Mesenchymal stem cell (in vitro differentiated cells and primary cell): ENCODE results near the gene PFN3.

Experiments
- DNase-seq: peaks from one replicate; pipeline ENCODE4 v3.0.0-alpha.2; 2013
- H2AFZ ChIP-seq: one replicate; pipeline ENCODE4 v1.6.1; 2013; ENCODE audit warnings: low read depth, mild to moderate bottlenecking, control low read depth, inconsistent platforms, low read length, moderate library complexity
- H2AK5ac ChIP-seq: 2 replicates; pipeline ENCODE4 v1.6.1; 2013; ENCODE audit warnings: low read length, moderate library complexity, mild to moderate bottlenecking, inconsistent platforms; ENCODE audit not compliant: severe bottlenecking
- H2BK120ac ChIP-seq: one replicate; pipeline ENCODE4 v1.6.1; 2013; ENCODE audit warnings: low read depth, mild to moderate bottlenecking, inconsistent platforms, low read length, moderate library complexity
- H2BK12ac ChIP-seq, 2 experiments: one replicate each; pipeline ENCODE4 v1.6.1; 2013; ENCODE audit warnings: inconsistent platforms in 2 of 2, low read length in 2 of 2, mild to moderate bottlenecking in 2 of 2, moderate library complexity in 2 of 2, control low read depth in 1 of 2
- H2BK15ac ChIP-seq: one replicate; pipeline ENCODE4 v1.6.1; 2013; ENCODE audit warnings: mild to moderate bottlenecking, low read depth, inconsistent platforms; ENCODE audit not compliant: poor library complexity, severe bottlenecking
- H2BK5ac ChIP-seq: 2 replicates; pipeline ENCODE4 v1.6.1; 2013; ENCODE audit warnings: low read depth, mild to moderate bottlenecking, low read length, control low read depth, inconsistent platforms; ENCODE audit not compliant: poor library complexity, severe bottlenecking
- H3K14ac ChIP-seq, 2 experiments: one replicate each; pipeline ENCODE4 v1.6.1; 2013; ENCODE audit warnings: inconsistent platforms in 2 of 2, low read length in 2 of 2, control low read depth in 1 of 2, mild to moderate bottlenecking in 1 of 2, moderate library complexity in 1 of 2
- H3K18ac ChIP-seq, 2 experiments: one replicate each; pipeline ENCODE4 v1.6.1; 2013; ENCODE audit warnings: inconsistent platforms in 2 of 2, low read length in 2 of 2, control low read depth in 1 of 2, low read depth in 1 of 2, mild to moderate bottlenecking in 1 of 2
- H3K23ac ChIP-seq, 2 experiments: one replicate each; pipeline ENCODE4 v1.6.1; 2013; ENCODE audit warnings: inconsistent platforms in 2 of 2, low read length in 2 of 2, mild to moderate bottlenecking in 2 of 2, moderate library complexity in 2 of 2, control low read depth in 1 of 2
- H3K27ac ChIP-seq: 2 replicates; pipeline ENCODE4 v1.5.1; 2013; ENCODE audit warnings: mild to moderate bottlenecking, moderate library complexity, low read length, control low read depth, inconsistent platforms; ENCODE audit not compliant: poor library complexity, severe bottlenecking
- H3K27me3 ChIP-seq, 2 experiments: 2 replicates each; pipeline versions ENCODE4 v1.6.1 to v1.7.0; 2013; ENCODE audit warnings: low read length in 2 of 2, mild to moderate bottlenecking in 2 of 2, moderate library complexity in 2 of 2, control low read depth in 1 of 2, inconsistent platforms in 1 of 2; ENCODE audit not compliant: control insufficient read depth in 1 of 2, insufficient read depth in 1 of 2
- H3K36me3 ChIP-seq, 2 experiments: 2 replicates each; pipeline versions ENCODE4 v1.6.1 to v1.7.0; 2013; ENCODE audit warnings: low read length in 2 of 2, control low read depth in 1 of 2, inconsistent platforms in 1 of 2, low read depth in 1 of 2, mild to moderate bottlenecking in 1 of 2; ENCODE audit not compliant: insufficient read depth in 2 of 2, control insufficient read depth in 1 of 2
- H3K4ac ChIP-seq, 2 experiments: one replicate each; pipeline ENCODE4 v1.6.1; 2013; ENCODE audit warnings: inconsistent platforms in 2 of 2, low read length in 2 of 2, mild to moderate bottlenecking in 2 of 2, moderate library complexity in 2 of 2, control low read depth in 1 of 2, low read depth in 1 of 2
- H3K4me1 ChIP-seq: 2 replicates; pipeline ENCODE4 v1.6.1; 2013; ENCODE audit warnings: low read depth, low read length, control low read depth; ENCODE audit not compliant: control insufficient read depth, insufficient read depth
- H3K4me2 ChIP-seq: 2 replicates; pipeline ENCODE4 v1.6.1; 2013; ENCODE audit warnings: low read length, mild to moderate bottlenecking, inconsistent platforms; ENCODE audit not compliant: poor library complexity, severe bottlenecking
- H3K4me3 ChIP-seq, 2 experiments: 2 replicates each; pipeline versions ENCODE4 v1.5.1 to v1.7.0; 2013; ENCODE audit warnings: low read length in 2 of 2, mild to moderate bottlenecking in 2 of 2, control low read depth in 1 of 2, low read depth in 1 of 2; ENCODE audit not compliant: insufficient read depth in 1 of 2
- H3K79me1 ChIP-seq: replicated peaks from 2 replicates; pipeline ENCODE4 v1.6.1; 2013; ENCODE audit warnings: mild to moderate bottlenecking, control low read depth, low read length, inconsistent platforms; ENCODE audit not compliant: poor library complexity, severe bottlenecking
- H3K9ac ChIP-seq: 2 replicates; pipeline ENCODE4 v1.7.0; 2013; ENCODE audit warnings: mild to moderate bottlenecking, low read length, moderate library complexity
- H3K9me3 ChIP-seq: 2 replicates; pipeline ENCODE4 v1.7.0; 2013; ENCODE audit warnings: mild to moderate bottlenecking, low read length; ENCODE audit not compliant: control insufficient read depth
- H4K8ac ChIP-seq: one replicate; pipeline ENCODE4 v1.6.1; 2013; ENCODE audit warnings: inconsistent platforms, mild to moderate bottlenecking, low read length, moderate library complexity
- H4K91ac ChIP-seq: one replicate; pipeline ENCODE4 v1.6.1; 2013; ENCODE audit warnings: mild to moderate bottlenecking, low read length, inconsistent platforms
- WGBS: methylation state at CpG from one replicate; pipeline ENCODE4 v1.1.7; 2013; ENCODE audit warnings: mixed read lengths; 5-methylcytosine and 5-hydroxymethylcytosine counted together

The PFN3 gene

GRCh38 chr5:177373806-177374205, 26.7 kb downstream of the PFN3 start:
- H3K36me3 ChIP-seq, result peaks cover 0 to 14% of the 10 kb centered on the region in 2 experiments
- H3K23ac ChIP-seq, result no peak overlapping the region
- no peak overlapping the region for H3K14ac ChIP-seq
- no peak overlapping the region for H2BK15ac ChIP-seq
- peaks cover 10% of the 10 kb centered on the region for H3K79me1 ChIP-seq
- H2BK120ac ChIP-seq, result no peak overlapping the region
- H3K27me3 ChIP-seq, result peaks cover 0 to 41% of the 10 kb centered on the region in 2 experiments
- H3K4me1 ChIP-seq, result peaks cover 27% of the 10 kb centered on the region
- DNase-seq, result no peak
- no peak overlapping the region for H3K4me2 ChIP-seq
- no peak overlapping the region for H2BK5ac ChIP-seq
- 70% methylated on average over 6 of the region's 6 CpGs for WGBS
- no peak overlapping the region for H4K91ac ChIP-seq
- H2BK12ac ChIP-seq, result no peak overlapping the region
- H4K8ac ChIP-seq, result no peak overlapping the region
- H3K18ac ChIP-seq, result no peak overlapping the region
- no peaks in the 10 kb centered on the region for H3K9me3 ChIP-seq
- H2AK5ac ChIP-seq, result no peak overlapping the region
- H3K4me3 ChIP-seq, result no peak overlapping the region
- no peak overlapping the region for H2AFZ ChIP-seq
- H3K27ac ChIP-seq, result no peak overlapping the region
- no peak overlapping the region for H3K9ac ChIP-seq
- H3K4ac ChIP-seq, result no peak overlapping the region

DNA sequence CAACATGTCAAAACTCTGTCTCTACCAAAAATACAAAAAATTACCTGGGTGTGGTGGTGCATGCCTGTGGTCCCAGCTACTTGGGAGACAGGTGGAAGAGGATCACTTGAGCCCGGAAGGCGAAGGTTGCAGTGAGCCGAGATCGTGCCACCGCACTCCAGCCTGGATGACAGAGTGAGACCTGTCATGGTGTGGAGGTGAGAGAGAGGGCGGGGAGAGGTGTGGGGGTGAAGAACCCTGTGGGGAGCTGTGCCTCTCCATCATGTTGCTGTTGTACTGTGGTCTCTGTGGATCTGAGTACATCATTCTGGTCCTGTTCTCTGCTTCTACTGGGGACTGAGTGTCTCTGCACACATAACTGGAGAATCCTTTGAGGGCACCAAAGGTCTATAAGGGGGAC, 27.6 kb downstream of the PFN3 start:
- Histone ChIP-seq H3K79me1 (peaks cover 10% of the 10 kb centered on the region), H3K23ac (no peak overlapping the region), H3K18ac (no peak overlapping the region), H2AK5ac (no peak overlapping the region), H2AFZ (no peak overlapping the region), H2BK120ac (no peak overlapping the region), H3K4ac (no peak overlapping the region), H4K8ac (no peak overlapping the region), H3K4me3 (no peak overlapping the region), H3K27ac (no peak overlapping the region), H2BK5ac (no peak overlapping the region), H3K4me1 (peaks cover 22% of the 10 kb centered on the region), H3K14ac (no peak overlapping the region), H4K91ac (no peak overlapping the region), H3K27me3 (peaks cover 0 to 46% of the 10 kb centered on the region in 2 experiments), H2BK15ac (no peak overlapping the region), H3K9me3 (no peaks in the 10 kb centered on the region), H3K36me3 (peaks cover 0 to 14% of the 10 kb centered on the region in 2 experiments), H3K4me2 (no peak overlapping the region), H2BK12ac (no peak overlapping the region), H3K9ac (no peak overlapping the region)
- DNase-seq, result no peak
- WGBS, result 89% methylated on average over 6 of the region's 6 CpGs

GRCh38 chr5:177372034-177372896, 28.2 kb downstream of the PFN3 start:
- Histone ChIP-seq H3K9me3 (no peaks in the 10 kb centered on the region), H3K18ac (no peak overlapping the region), H3K9ac (no peak overlapping the region), H3K36me3 (peaks cover 0 to 14% of the 10 kb centered on the region in 2 experiments), H3K14ac (no peak overlapping the region), H3K4ac (no peak overlapping the region), H3K4me3 (no peak overlapping the region), H4K91ac (no peak overlapping the region), H3K27ac (no peak overlapping the region), H3K23ac (no peak overlapping the region), H2AK5ac (no peak overlapping the region), H3K4me2 (no peak overlapping the region), H2AFZ (no peak overlapping the region), H2BK15ac (no peak overlapping the region), H2BK12ac (no peak overlapping the region), H2BK5ac (no peak overlapping the region), H2BK120ac (no peak overlapping the region), H3K27me3 (peaks cover 0 to 48% of the 10 kb centered on the region in 2 experiments), H4K8ac (no peak overlapping the region), H3K4me1 (peaks cover 24% of the 10 kb centered on the region), H3K79me1 (peaks cover 10% of the 10 kb centered on the region)
- over 99% methylated on average over 11 of the region's 12 CpGs for WGBS
- DNase-seq, result no peak

DNA sequence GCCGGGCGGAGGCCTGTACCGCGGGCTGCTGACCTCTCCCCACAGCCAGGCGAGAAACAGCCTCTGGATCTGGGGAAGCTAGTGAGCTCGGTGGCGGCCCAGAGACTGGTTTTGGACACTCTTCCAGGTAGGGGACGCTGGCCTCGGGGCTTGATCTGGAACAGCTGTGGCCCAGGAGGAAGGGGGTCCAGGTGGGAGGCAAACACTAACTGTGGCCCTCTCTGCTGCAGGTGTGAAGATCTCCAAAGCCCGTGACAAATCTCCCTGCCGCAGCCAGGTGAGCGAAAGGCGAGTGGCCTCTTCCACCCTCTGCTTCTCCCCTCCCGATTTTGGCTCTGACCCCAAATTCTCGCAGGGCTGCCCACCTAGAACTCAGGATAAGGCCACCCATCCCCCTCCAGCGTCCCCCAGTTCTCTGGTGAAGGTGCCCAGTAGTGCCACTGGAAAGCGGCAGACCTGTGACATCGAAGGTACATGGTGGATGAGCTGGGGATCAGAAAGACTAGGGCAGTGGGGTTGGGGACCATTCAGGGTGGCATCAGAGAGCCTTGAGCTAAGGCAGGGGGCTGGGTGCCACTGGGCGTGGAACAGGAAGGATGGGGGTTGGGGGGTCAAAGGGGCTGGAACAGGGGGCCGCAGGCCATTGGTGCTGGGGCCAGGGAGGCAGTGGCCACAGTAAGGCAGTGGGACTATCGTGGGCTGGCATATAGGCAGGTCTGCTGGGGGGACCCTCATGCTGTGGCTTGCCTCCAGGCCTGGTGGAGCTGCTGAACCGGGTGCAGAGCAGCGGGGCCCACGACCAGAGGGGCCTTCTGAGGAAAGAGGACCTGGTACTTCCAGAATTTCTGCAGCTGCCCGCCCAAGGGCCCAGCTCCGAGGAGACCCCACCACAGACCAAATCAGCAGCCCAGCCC, 29.1 kb downstream of the PFN3 start:
- H4K91ac ChIP-seq, result peak overlapping the region; percentile 62
- H3K4me3 ChIP-seq, result peak overlapping the region; percentile 59 to 80
- peak overlapping the region; percentile 56 for H2AFZ ChIP-seq
- H3K9ac ChIP-seq, result peak overlapping the region; percentile 78
- H3K18ac ChIP-seq, result peak overlapping the region; percentile 45 to 54
- peak overlapping the region in 1 of 2 experiments; percentile 51 for H2BK12ac ChIP-seq
- 63% methylated on average over 21 of the region's 26 CpGs for WGBS
- H2BK15ac ChIP-seq, result no peak overlapping the region
- peak overlapping the region in 1 of 2 experiments; percentile 64 for H3K14ac ChIP-seq
- H3K27me3 ChIP-seq, result peaks cover 0 to 43% of the 10 kb centered on the region in 2 experiments
- H3K79me1 ChIP-seq, result peaks cover 10% of the 10 kb centered on the region
- no peak for DNase-seq
- peak overlapping the region; percentile 63 for H4K8ac ChIP-seq
- peak overlapping the region; percentile 60 for H3K4me2 ChIP-seq
- H3K27ac ChIP-seq, result peak overlapping the region; percentile 17
- peak overlapping the region; percentile 64 for H2AK5ac ChIP-seq
- no peak overlapping the region for H2BK120ac ChIP-seq
- peaks cover 0 to 14% of the 10 kb centered on the region in 2 experiments for H3K36me3 ChIP-seq
- peak overlapping the region; percentile 45 to 46 for H3K4ac ChIP-seq
- H3K4me1 ChIP-seq, result peaks cover 31% of the 10 kb centered on the region
- H2BK5ac ChIP-seq, result no peak overlapping the region
- H3K9me3 ChIP-seq, result no peaks in the 10 kb centered on the region
- no peak overlapping the region for H3K23ac ChIP-seq
